Right renal cortex interstitium (tissue), 3 donors: ENCODE results near the gene UNC119. TPM values are rescaled to one million over a fixed set of nuclear protein-coding genes. Genes with fewer than 3 reads are reported as not detected.
A peak's percentile ranks its signal among the peaks of the same experiment; 100 is the strongest.

Experiments
- DNase-seq, 3 donors: peaks; one replicate each; pipeline ENCODE4 v3.0.0-alpha.2; 2013; ENCODE audit warnings: low read depth in 3 of 3, low spot score in 2 of 3
- polyA plus RNA-seq, 3 donors: library from polyadenylated mRNA; unstranded; fragments of 120-200 nt; gene quantifications; one replicate each; pipeline ENCODE4 v1.2.1, GENCODE V29; 2013; ENCODE audit not compliant: insufficient read length in 3 of 3

UNC119 gene
- polyA plus RNA-seq, 3 donors, result 51.9 to 61.9 (median 57.3) TPM

GRCh38 chr17:28545141-28545503 lies 7.3 kb downstream of the UNC119 start:
- DNase-seq, result no peak

DNA sequence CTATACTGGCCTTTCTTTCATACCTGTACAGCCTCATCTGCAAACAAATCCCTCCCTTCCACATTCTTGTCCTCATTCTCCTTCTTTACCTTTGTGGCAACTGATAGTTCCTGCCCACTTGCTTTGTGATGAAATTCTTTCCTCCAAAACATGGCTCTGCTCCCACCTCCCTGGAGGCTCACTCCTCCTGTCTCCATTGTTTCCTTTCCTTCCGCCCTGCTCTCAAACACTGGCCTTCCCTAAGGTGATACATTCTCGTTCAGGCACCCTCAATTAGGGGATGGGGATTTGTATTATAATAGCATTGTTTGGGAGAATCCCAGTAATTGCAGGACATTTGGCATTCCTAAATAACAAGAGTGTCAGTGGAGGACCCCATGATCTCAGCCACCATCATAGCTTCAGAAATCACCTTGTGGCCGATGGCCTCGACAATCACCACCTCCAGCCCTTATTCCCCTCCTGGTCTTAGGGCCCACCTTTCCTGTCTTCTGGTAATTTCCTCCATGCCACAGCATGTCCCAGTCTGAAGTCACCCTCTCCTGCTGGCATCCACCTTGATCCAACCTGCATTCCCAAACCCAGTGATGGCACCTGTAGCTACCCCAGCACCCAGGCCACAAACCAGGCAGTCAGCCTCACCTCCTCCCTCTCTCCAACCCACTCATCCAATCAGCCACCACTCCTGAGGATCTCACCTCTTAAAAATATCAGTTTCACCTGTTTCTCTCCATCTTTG lies 7.9 kb downstream of the UNC119 start:
- no peak for DNase-seq

DNA sequence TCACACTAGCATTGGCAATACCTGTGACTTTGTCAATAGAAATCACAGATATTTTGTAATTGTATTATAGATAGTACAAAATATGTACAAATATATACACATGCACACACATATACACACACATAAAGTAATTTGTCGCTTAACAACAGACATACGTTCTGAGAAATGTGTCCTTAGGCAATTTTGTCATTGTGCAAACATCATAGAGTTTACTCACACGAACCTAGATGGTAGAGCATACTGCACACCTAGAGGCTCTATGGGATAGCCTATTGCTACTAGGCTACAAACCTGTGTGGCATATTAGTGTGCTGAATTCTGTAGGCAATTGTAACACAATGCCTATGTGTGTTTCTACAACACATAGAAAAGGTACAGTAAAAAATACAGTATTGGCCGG lies 11.0 kb downstream of the UNC119 start:
- no peak for DNase-seq

DNA sequence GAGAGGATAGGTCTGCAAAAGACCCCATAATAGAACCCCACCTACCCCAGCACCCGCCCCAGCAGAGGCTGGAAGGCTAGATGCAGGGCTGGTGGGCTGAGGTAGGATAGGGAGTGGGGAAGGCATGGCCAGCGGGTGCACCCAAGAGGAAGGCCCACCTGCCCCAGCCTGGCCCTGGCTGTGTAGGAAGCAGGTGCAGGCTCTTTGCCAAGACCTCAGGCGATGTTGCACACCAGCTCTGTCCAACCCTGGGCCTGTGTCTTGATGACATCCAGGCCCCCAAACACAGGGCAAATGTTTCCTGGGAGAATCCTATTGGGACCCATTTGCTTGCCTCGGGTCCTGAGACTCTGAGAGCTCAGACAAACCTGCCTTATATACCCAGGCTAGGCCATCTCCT lies 12.2 kb downstream of the UNC119 start:
- no peak for DNase-seq

GRCh38 chr17:28538296-28538895 lies 14.0 kb downstream of the UNC119 start:
- DNase-seq, result no peak

GRCh38 chr17:28537219-28537610 lies 15.2 kb downstream of the UNC119 start:
- no peak for DNase-seq

DNA sequence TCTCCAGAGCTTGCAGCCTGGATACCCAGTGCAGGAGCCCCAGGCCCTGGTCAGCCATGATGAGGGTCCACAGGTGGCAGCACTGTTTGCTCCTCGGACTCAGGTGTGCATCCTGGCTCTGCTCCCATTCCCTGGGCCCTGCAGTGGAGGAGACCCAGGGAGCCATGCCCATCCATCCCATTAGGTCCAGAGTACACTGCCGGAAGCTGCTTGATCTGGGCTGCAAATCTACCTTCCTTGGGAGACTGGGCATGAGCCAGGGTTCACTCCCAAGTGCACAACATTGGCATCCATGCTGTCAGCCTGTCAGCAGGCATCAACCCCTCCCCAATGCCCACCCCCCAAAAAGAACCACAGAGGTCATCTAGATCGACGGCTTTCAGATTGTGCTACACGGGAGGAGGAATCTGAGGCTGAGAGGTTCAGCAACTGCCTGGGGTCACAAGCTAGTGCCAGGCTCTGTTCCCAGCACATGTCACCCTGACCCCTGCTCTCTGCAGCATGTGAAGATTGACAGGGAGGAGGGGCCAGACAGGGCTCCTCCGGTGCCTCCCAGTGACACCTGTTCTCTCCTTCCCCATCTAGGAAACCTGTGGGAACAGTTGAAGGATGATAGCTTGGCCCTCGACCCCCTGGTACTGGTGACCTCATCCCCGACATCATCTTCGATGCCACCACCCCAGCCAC lies 15.7 kb downstream of the UNC119 start:
- no peak for DNase-seq

DNA sequence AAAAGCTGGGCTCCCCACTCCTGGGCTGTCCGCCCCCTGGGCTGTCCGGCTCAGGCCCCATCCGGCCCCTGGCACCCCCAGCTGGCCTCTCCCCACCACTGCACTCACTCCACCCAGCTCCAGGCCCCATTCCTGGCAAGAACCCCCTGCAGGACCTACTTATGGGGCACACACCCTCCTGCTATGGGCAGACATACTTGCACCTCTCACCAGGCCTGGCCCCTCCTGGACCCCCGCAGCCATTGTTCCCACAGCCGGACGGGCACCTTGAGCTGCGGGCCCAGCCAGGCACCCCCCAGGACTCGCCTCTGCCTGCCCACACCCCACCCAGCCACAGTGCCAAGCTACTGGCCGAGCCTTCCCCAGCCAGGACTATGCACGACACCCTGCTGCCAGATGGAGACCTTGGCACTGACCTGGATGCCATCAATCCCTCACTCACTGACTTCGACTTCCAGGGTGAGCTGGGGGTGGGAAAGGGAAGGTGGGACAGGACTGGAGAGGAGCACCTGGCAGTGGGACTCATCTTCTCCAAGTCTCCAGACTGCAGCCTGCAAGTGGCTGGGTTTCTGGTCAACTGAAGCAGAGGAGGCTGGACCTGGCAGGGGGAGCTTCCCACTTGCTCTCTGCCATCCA lies 17.6 kb downstream of the UNC119 start:
- no peak for DNase-seq

DNA sequence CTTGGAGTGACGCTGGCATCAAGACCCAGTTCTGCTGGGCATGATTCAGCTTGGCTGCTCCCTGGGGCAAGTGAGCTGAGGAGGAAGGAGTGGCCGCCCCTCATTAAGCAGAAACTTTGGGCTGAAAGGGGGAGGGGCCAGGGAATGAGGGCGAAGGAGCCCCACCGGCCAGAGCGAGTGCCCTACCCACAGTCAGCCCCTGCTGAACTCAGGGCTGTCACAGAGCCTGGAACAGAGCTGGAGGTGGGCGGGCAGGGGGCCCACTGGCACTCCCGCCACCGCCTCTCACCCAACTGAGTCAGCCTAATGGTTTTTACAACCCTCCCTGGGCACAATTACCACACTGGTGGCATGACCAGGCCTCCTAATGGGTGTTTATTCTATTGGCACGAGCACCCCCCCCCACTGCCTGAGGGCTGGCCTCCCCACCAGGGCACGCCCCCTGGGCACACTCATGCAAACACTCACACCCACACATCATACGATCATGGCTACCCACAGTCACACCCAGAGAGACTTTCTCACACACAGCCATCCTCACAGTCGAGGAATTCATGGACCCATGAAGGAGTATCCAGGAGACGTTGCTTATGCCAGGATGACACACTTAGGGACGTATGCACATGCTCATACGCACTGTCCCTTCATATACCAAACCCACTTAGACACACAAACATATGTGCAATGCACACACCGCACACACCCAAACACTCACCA lies 19.2 kb downstream of the UNC119 start:
- DNase-seq, result no peak

DNA sequence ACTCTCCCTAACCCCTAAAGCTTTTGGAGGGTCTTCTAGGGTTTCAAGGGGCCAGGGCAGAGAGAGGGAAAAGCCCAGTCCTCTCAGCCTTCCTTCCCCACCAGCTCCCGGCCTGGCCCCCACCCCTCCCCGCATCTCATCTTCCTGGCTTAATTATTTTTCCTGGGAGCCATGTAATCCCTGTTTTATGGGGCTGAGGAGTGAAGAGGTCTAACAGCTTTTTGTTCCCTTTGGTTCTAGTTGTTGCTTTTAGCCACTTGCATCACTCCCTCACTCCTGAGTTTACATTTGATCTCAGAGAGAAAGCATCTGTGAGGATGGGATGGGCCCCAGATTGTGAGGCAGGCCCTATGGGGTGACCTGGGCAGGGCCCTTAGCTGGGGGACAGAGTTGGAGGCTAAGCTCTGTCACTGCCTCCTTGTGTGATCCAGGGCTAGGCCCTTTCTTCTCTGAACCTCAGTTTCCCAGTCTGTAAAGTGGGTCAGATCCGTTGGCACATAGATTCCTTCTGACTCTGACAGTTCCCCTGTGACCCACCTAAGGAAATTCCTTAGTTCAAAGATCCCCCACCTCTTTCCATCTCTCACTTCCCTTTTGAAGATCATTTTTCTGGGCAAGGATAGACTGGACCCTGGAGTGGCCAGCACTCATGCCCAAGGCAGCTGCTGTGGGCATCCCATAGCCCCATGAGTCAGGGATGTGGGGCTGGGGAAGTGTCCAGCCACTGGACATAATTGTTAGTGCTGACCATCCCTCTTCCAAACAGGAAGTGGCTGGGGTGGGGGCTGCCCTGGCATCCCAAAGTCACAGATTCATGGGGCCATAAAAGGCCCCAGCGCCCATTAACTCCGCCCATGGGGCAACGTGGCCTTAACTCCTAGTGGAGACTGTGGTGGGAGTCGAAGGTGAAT lies 20.1 kb downstream of the UNC119 start:
- no peak for DNase-seq

DNA sequence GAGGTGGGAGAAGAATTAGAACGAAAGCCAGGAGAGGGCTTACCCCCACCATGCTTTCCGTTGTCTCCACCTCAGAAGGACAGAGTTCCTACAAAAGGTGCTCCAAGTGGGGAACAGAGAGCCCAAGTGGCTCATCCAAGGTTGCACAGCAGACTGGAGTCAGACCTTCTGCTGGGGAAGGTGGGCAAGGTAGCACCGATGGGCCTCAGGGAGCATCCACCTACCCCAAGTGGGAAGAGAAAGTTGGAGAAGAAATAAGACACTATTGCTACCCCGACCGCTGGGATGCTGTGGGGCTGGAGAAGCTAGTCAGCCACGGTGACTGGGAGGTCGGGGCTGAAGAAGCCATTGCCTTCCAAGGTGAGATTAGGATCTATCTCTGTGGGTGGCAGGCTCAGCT lies 21.5 kb downstream of the UNC119 start:
- DNase-seq, result no peak

DNA sequence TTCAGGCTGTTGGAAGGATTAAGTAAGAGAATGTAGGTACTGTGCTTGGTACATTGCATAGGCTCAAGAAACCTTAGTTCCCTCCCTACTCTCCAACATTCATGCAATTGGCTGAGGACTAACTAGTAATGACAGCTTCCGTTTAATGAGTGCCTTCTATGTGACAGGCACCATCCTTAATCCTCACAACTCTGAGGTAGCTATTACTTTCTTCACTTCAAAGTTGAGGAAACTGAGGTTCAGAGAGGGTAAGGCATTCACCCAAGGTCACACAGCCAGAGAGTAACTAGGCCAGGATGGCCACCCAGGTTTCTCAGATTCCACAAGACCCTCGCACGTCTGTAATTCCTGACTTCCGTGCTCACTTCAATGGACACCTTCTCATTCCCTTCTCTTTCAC lies 22.2 kb downstream of the UNC119 start:
- no peak for DNase-seq

- no peak for DNase-seq
Measured at GRCh38 chr17:28529013-28529400, 23.4 kb downstream of the UNC119 start.

- DNase-seq, result no peak
Measured at GRCh38 chr17:28528327-28529012, 24.0 kb downstream of the UNC119 start.

DNA sequence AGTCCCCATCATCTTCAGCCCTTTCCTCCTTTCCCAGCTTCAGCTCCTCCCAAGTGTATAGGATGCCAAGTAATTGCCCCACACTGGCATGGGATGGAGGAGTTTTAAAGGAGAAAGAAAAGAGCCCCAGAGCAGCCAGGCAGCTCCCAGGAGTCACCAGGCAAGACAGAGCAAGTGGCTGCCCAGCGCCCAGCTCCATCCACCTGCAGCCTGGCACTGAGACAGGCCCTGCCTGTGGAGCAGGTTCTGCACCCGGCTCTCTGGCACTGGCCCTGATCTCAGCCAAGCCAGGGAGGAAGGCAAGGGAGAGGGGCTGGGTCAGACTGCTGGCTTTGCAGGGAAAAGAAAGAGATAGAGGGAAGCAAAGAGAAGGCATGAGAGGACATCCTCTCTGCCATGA lies 24.6 kb downstream of the UNC119 start:
- no peak for DNase-seq

DNA sequence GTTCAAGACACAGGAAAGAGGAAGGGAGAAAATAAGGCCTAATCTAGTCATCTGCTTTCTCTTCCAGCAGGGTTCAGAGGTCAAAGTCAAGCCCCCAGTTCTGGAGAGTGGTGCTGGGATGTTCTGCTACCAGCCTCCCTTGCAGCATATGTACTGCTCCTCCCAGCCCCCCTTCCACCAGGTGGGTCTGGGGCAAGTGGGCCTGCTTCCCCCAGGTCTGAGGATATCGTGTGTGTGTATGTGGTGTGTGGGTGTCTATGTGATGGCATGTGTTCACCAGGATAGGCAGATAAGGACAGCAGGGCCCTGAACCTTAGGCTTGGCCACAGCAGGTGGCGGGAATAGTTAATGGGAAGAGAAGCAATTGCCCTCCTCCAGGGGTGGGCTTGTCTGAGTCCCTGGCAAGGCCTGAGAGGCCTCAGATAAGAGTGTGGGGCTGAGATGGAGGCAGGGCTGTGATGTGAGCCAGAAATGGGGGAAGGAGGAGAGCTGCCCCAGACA lies 25.2 kb downstream of the UNC119 start:
- no peak for DNase-seq

DNA sequence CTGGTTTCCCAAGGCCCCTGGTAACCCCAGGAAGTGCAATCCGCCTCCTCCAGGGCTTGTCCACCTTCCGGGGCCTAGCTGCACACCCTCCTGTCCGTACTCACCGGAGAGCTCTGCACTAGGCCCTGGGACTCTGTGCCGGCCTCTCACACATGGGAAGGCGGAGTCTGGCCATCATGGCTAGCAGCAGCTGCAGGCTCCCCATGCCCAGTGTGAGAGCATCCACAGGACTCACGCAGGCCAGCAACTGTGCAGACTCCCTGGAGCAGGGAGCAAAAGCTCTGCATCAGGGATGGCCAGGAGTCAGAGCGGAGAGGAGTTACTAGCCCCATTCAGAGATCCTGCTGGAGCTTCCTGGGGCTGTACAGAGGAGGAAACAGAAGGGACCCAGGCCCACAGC lies 26.0 kb downstream of the UNC119 start:
- DNase-seq, result no peak

GRCh38 chr17:28524476-28525424 lies 27.7 kb downstream of the UNC119 start:
- peak; percentile 41 to 57 (median 56) for DNase-seq
